ENCODE measurements around the gene DNMT1.

The DNMT1 gene

GRCh38 chr19:10137751-10138682 lies 56.7 kb downstream of the DNMT1 start:
- no peak for DNase-seq

GRCh38 chr19:10136936-10137335 lies 57.8 kb downstream of the DNMT1 start:
- no peak for DNase-seq

- no peak for DNase-seq
Measured at GRCh38 chr19:10135551-10136334, 59.0 kb downstream of the DNMT1 start.

GRCh38 chr19:10134040-10134439 lies 60.7 kb downstream of the DNMT1 start:
- no peak for DNase-seq

GRCh38 chr19:10133596-10133995 lies 61.2 kb downstream of the DNMT1 start:
- DNase-seq = no peak

GRCh38 chr19:10132905-10133304 lies 61.8 kb downstream of the DNMT1 start:
- DNase-seq = no peak

GRCh38 chr19:10126213-10126639 lies 68.5 kb downstream of the DNMT1 start:
- DNase-seq = no peak

- no peak for DNase-seq
Measured at GRCh38 chr19:10124429-10124828, 70.3 kb downstream of the DNMT1 start.

- DNase-seq = no peak
Measured at GRCh38 chr19:10122045-10122444, 72.7 kb downstream of the DNMT1 start.

- no peak for DNase-seq
Measured at GRCh38 chr19:10120538-10121189, 74.1 kb downstream of the DNMT1 start.

- DNase-seq = no peak
Measured at GRCh38 chr19:10118960-10119359, 75.8 kb downstream of the DNMT1 start.

GRCh38 chr19:10116866-10117616 lies 77.7 kb downstream of the DNMT1 start:
- no peak for DNase-seq

- no peak for DNase-seq
Measured at GRCh38 chr19:10116085-10116865, 78.5 kb downstream of the DNMT1 start.

- DNase-seq = no peak
Measured at GRCh38 chr19:10115392-10116084, 79.2 kb downstream of the DNMT1 start.

GRCh38 chr19:10114651-10115391 lies 79.9 kb downstream of the DNMT1 start:
- peak in 1 of 2 experiments; percentile 40 for DNase-seq

GRCh38 chr19:10113964-10114650 lies 80.6 kb downstream of the DNMT1 start:
- no peak for DNase-seq

- peak in 1 of 2 experiments; percentile 47 for DNase-seq
Measured at GRCh38 chr19:10113592-10113963, 81.2 kb downstream of the DNMT1 start.

- DNase-seq = peak; percentile 80 to 85
Measured at GRCh38 chr19:10112895-10113591, 81.7 kb downstream of the DNMT1 start.
